Activated B cell treated with CpG ODN at 0.5 μM for 24 hours (primary cell): Measurements from ENCODE around the gene NUP153. TPM values are rescaled to one million over a fixed set of nuclear protein-coding genes. Genes with fewer than 3 reads are reported as not detected.
"Not testable (repeated sequence)": the region's sequence is repeated elsewhere in the genome, so short reads cannot be mapped to it uniquely, and the experiment has no call there.

Source experiments
- ATAC-seq: fragments of 200-7000 bp; cut with Tn5 transposase; one replicate; pipeline ENCODE4 v1.10.0; 2021; ENCODE audit warnings: low read depth, mild to moderate bottlenecking, moderate library complexity
- CTCF ChIA-PET: fragments of 350-600 bp; sonication (Branson Sonifier 250); formaldehyde crosslinking; loops from one replicate; lab custom pipeline; 2021; ENCODE audit warnings: antibody characterized with exemption; lab: Charles Lee
- POLR2A ChIA-PET: fragments of 350-600 bp; sonication (Branson Sonifier 250); formaldehyde crosslinking; loops from one replicate; lab custom pipeline; 2021; ENCODE audit warnings: antibody characterized with exemption; lab: Charles Lee
- DNase-seq: peaks from one replicate; pipeline ENCODE4 v3.0.0; 2022
- H3K27ac Mint-ChIP-seq: one replicate; pipeline ENCODE4 v1.8.0; 2020; ENCODE audit warnings: mixed read lengths
- H3K27me3 Mint-ChIP-seq: one replicate; pipeline ENCODE4 v1.8.0; 2021; ENCODE audit warnings: mixed read lengths
- H3K36me3 Mint-ChIP-seq: one replicate; pipeline ENCODE4 v1.8.0; 2021; ENCODE audit warnings: low read depth, mixed read lengths
- H3K4me1 Mint-ChIP-seq: one replicate; pipeline ENCODE4 v1.8.0; 2021; ENCODE audit warnings: mixed read lengths
- H3K4me3 Mint-ChIP-seq: one replicate; pipeline ENCODE4 v1.8.0; 2020; ENCODE audit warnings: mild to moderate bottlenecking, mixed read lengths
- H3K9me3 Mint-ChIP-seq: one replicate; pipeline ENCODE4 v1.8.0; 2020; ENCODE audit warnings: mixed read lengths
- CTCF ChIP-seq: fragments of 200-600 bp; IDR thresholded peaks from one replicate; pipeline ENCODE4 v1.8.0; 2022; ENCODE audit warnings: antibody characterized with exemption, mild to moderate bottlenecking
- intact Hi-C: fragments of 100-400 bp; cut with micrococcal nuclease; formaldehyde crosslinking; loops from one replicate; pipeline ENCODE4 v1.15.1; 2024
- total RNA-seq: library from RNA; stranded (reverse); gene quantifications from 2 replicates; pipeline ENCODE4 v1.2.3, GENCODE V29; 2022

The NUP153 gene
- total RNA-seq, 1 donor from 2014 or later: 63.8 TPM

GRCh38 chr6:17591287-17591686, 115.4 kb downstream of the NUP153 start:
- TF ChIP-seq CTCF: no peak
- POLR2A ChIA-PET: no interaction called here
- ATAC-seq: no peak
- no peak for DNase-seq
- no peaks in the 10 kb centered on the region for H3K9me3 Mint-ChIP-seq
- CTCF ChIA-PET: no interaction called here
- no peak overlapping the region for H3K4me3 Mint-ChIP-seq
- no peak overlapping the region for H3K27ac Mint-ChIP-seq
- H3K36me3 Mint-ChIP-seq: no peaks in the 10 kb centered on the region
- intact Hi-C loops: no loop called here
- H3K4me1 Mint-ChIP-seq: no peaks in the 10 kb centered on the region
- no peaks in the 10 kb centered on the region for H3K27me3 Mint-ChIP-seq

GRCh38 chr6:17589406-17590096, 117.2 kb downstream of the NUP153 start:
- Mint-ChIP-seq H3K27ac (no peak overlapping the region), H3K36me3 (no peaks in the 10 kb centered on the region), H3K9me3 (no peaks in the 10 kb centered on the region), H3K4me1 (no peaks in the 10 kb centered on the region), H3K27me3 (no peaks in the 10 kb centered on the region), H3K4me3 (no peak overlapping the region)
- intact Hi-C loops: no loop called here
- TF ChIP-seq CTCF: no peak
- ATAC-seq (no peak), DNase-seq (no peak)
- ChIA-PET CTCF (no interaction called here), POLR2A (no interaction called here)

GRCh38 chr6:17588011-17588410, 118.7 kb downstream of the NUP153 start:
- H3K27ac Mint-ChIP-seq: no peak overlapping the region
- intact Hi-C loops: no loop called here
- ATAC-seq (no peak), DNase-seq (no peak)
- no peak for TF ChIP-seq CTCF
- H3K36me3 Mint-ChIP-seq: no peaks in the 10 kb centered on the region
- no peaks in the 10 kb centered on the region for H3K27me3 Mint-ChIP-seq
- POLR2A ChIA-PET: no interaction called here
- H3K4me1 Mint-ChIP-seq: no peaks in the 10 kb centered on the region
- H3K4me3 Mint-ChIP-seq: no peak overlapping the region
- H3K9me3 Mint-ChIP-seq: no peaks in the 10 kb centered on the region
- CTCF ChIA-PET: interaction anchor here (1.1 kb wide), 1 partner anchor 228 kb away, joined by 3 read pairs; no protein-coding TSS in a partner anchor

GRCh38 chr6:17586623-17587022, 120.1 kb downstream of the NUP153 start:
- DNase-seq, H3K27ac Mint-ChIP-seq, H3K9me3 Mint-ChIP-seq, intact Hi-C loops, H3K36me3 Mint-ChIP-seq, H3K4me1 Mint-ChIP-seq, H3K4me3 Mint-ChIP-seq, CTCF ChIA-PET, H3K27me3 Mint-ChIP-seq, POLR2A ChIA-PET, ATAC-seq: not testable (repeated sequence)

- TF ChIP-seq CTCF: no peak
- Mint-ChIP-seq H3K36me3 (no peaks in the 10 kb centered on the region), H3K27me3 (peaks cover 2% of the 10 kb centered on the region), H3K27ac (no peak overlapping the region), H3K4me3 (no peak overlapping the region), H3K4me1 (peaks cover 3% of the 10 kb centered on the region), H3K9me3 (peaks cover 4% of the 10 kb centered on the region)
- ATAC-seq (peak; percentile 31), DNase-seq (no peak)
- ChIA-PET CTCF (interaction anchor here (0.6 to 2.7 kb wide), 2 partner anchors 214 to 218 kb away, joined by 3 to 18 read pairs; no protein-coding TSS in a partner anchor), POLR2A (no interaction called here)
- intact Hi-C loops: no loop called here
Observed at GRCh38 chr6:17585766-17586490, 120.8 kb downstream of the NUP153 start.
